ENCODE data around the gene SORCS1.

- TF ChIP-seq CTCF (IDR thresholded peaks at IDR 0.05; ENCODE audit: low read depth, low read length, missing input control) (no peak), TAF1 (conservative IDR thresholded peaks at IDR 0.05) (no peak), GABPA (IDR thresholded peaks at IDR 0.05 in 1 of 2, conservative IDR thresholded peaks at IDR 0.05 in 1 of 2) (no peak), REST (IDR thresholded peaks at IDR 0.05) (no peak), MAX (IDR thresholded peaks at IDR 0.05) (no peak), RAD21 (IDR thresholded peaks at IDR 0.05) (no peak)
Observed at GRCh38 chr10:107098326-107098725, 66.2 kb downstream of the SORCS1 start.
